ENCODE measurements around the gene MLEC. TPM values are rescaled to one million over a fixed set of nuclear protein-coding genes. Genes with fewer than 3 reads are reported as not detected.
A peak's percentile ranks its signal among the peaks of the same experiment; 100 is the strongest.
"Not testable (repeated sequence)": the region's sequence is repeated elsewhere in the genome, so short reads cannot be mapped to it uniquely, and the experiment has no call there.

The MLEC gene
- total and polyA plus RNA-seq, 11 donors = 39.2 to 150 (median 117) TPM

DNA sequence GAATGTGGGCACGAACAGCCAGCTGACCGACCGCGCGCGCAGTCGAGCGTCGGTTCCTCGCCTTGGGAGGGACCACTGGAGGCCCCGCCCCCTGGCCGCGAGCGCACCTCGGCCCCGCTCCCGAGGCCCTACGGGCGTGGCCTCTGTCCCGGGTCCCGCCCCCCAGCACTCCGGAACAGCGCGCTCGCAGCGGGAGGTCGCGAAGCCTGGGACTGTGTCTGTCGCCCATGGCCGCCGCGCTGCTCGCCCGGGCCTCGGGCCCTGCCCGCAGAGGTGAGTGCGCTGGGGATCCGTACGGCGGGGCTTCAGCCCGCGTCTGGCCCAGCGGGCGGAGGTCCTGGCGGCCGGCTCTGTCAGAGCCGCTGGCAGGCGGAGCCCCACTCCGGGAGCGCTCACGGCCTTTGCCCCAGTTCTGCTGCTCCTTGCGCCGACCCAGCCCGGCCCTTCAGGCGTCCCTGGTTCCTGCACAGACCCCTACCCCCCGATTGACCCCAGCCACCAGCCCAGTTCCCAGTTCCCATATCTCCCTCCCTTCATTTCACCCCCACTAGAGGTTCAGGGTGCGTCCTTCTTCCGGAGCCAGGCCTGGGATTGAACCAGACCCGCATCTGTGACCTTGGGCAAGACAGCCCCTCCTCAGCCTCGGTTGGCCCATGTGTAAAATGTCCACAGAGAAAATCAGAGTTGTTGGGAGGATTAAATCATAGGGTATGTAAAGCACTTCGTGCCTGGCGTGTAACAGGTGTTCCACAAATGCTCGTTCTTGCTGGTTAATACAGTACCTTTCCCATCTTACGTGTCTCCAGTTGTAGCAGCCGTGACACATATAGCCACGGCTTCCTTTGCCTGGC lies 38.9 kb downstream of the MLEC start, which contains the start of gene ACADS:
Gene ACADS, plus strand, starts transcription at position 168 of the 851 bp plus-strand sequence. Its CDS starts 60 bp downstream, at position 228.
- no peaks in the 10 kb centered on the region for H3K9me3 ChIP-seq
- H3K4me1 ChIP-seq = peaks cover 0 to 29% (median 15%) of the 10 kb centered on the region in 12 donors
- H3K36me3 ChIP-seq = peaks cover 0 to 74% (median 62%) of the 10 kb centered on the region in 9 donors
- H3K27ac ChIP-seq = peak within 1 kb of the TSS; percentile 68 to 90 (median 85)
- intact Hi-C loops (cut with DNase I) = loop anchor here in 5 of 10 donors (1.0 to 10.0 kb wide), 3 partner anchors 179 to 246 kb away; partner anchors contain the start of gene SPPL3 (in 3 of the 5)
- WGBS, 4 donors = 5 to 7% (median 6%) methylated on average over 46 to 66 of the region's 66 CpGs
- peak in 1 of 2 donors; percentile 77 for TF ChIP-seq POLR2A (IDR thresholded peaks at IDR 0.05)
- TF ChIP-seq, protein P1, sequence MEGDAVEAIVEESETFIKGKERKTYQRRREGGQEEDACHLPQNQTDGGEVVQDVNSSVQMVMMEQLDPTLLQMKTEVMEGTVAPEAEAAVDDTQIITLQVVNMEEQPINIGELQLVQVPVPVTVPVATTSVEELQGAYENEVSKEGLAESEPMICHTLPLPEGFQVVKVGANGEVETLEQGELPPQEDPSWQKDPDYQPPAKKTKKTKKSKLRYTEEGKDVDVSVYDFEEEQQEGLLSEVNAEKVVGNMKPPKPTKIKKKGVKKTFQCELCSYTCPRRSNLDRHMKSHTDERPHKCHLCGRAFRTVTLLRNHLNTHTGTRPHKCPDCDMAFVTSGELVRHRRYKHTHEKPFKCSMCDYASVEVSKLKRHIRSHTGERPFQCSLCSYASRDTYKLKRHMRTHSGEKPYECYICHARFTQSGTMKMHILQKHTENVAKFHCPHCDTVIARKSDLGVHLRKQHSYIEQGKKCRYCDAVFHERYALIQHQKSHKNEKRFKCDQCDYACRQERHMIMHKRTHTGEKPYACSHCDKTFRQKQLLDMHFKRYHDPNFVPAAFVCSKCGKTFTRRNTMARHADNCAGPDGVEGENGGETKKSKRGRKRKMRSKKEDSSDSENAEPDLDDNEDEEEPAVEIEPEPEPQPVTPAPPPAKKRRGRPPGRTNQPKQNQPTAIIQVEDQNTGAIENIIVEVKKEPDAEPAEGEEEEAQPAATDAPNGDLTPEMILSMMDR (IDR thresholded peaks at IDR 0.05) = peak in 4 of 12 donors; percentile 1 to 11 (median 4)
- H3K27me3 ChIP-seq = no peaks in the 10 kb centered on the region
- DNase-seq (peak; percentile 91 to 96 (median 93)), ATAC-seq (peak; percentile 94 to 99 (median 99))
- H3K4me3 ChIP-seq = peak within 1 kb of the TSS; percentile 59 to 93 (median 82)

DNA sequence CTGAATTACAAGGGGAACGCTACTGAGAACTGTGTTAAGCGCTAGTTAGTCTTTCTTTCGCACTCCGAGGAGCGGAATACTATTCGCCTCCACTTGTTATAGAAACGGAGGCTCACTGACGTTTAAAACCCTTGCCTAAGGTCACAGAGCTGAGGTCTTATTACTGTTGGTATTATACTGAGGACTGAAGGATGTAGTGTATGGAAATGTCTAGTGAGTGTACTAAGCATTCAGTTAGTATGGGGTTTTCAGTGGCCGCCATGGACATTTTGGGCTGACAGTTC lies 39.5 kb downstream of the MLEC start:
- intact Hi-C loops (cut with DNase I) = loop anchor here in 5 of 10 donors (1.0 to 10.0 kb wide), 3 partner anchors 178 to 246 kb away; partner anchors contain the start of gene SPPL3 (in 3 of the 5)
- TF ChIP-seq, protein P1 (IDR thresholded peaks at IDR 0.05) = no peak
- TF ChIP-seq POLR2A (IDR thresholded peaks at IDR 0.05) = no peak
- peak overlapping the region; percentile 59 to 93 (median 82) for H3K4me3 ChIP-seq

DNA sequence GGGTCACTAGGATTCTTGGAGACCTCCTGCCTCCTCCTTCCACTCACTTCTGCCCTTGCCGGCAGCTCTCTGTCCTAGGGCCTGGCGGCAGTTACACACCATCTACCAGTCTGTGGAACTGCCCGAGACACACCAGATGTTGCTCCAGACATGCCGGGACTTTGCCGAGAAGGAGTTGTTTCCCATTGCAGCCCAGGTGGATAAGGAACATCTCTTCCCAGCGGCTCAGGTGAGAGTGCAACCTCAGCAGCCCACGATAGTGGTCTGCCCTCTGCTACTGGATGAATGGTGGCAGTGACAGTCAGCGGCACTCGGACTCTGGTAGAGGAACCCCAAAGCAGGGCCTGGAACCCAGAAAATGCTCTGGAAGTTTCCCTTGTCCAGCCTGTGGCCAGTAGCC lies 40.0 kb downstream of the MLEC start:
- no peak for TF ChIP-seq POLR2A (IDR thresholded peaks at IDR 0.05)
- TF ChIP-seq, protein P1 (IDR thresholded peaks at IDR 0.05) = no peak
- Histone ChIP-seq H3K36me3 (peaks cover 0 to 69% (median 56%) of the 10 kb centered on the region in 9 donors), H3K27me3 (no peaks in the 10 kb centered on the region), H3K4me1 (peaks cover 0 to 20% (median 14%) of the 10 kb centered on the region in 12 donors), H3K27ac (peak overlapping the region in 2 of 12 donors; percentile 82 to 86), H3K4me3 (peak overlapping the region in 1 of 12 donors; percentile 73), H3K9me3 (no peaks in the 10 kb centered on the region)
- ATAC-seq (no peak), DNase-seq (no peak)
- intact Hi-C loops (cut with DNase I) = loop anchor here in 5 of 10 donors (1.0 to 10.0 kb wide), 3 partner anchors 178 to 245 kb away; partner anchors contain the start of gene SPPL3 (in 3 of the 5)
- 95 to 100% (median 97%) methylated on average over 1 to 9 of the region's 9 CpGs for WGBS, 4 donors

More for the DNA sequence above, 39.5 kb downstream of the MLEC start:
- ATAC-seq (no peak), DNase-seq (no peak)
- Histone ChIP-seq H3K36me3 (peaks cover 0 to 74% (median 61%) of the 10 kb centered on the region in 9 donors), H3K27ac (peak overlapping the region in 11 of 12 donors; percentile 69 to 90 (median 86)), H3K9me3 (no peaks in the 10 kb centered on the region), H3K4me1 (peaks cover 0 to 24% (median 14%) of the 10 kb centered on the region in 12 donors), H3K27me3 (no peaks in the 10 kb centered on the region)
- WGBS, 4 donors = 78 to 82% (median 80%) methylated on average over 9 of the region's 9 CpGs

DNA sequence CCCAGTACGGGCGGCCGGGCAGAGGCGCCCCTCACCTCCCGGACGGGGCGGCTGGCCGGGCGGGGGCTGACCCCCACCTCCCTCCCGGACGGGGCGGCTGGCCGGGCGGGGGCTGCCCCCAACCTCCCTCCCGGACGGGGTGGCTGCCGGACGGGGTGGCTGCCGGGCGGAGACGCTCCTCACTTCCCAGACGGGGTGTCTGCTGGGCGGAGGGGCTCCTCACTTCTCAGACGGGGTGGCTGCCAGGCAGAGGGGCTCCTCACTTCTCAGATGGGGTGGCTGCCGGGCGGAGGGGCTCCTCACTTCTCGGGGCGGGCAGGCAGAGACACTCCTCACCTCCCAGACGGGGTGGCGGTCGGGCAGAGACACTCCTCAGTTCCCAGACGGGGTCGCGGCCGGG lies 45.2 kb downstream of the MLEC start:
- 96 to 99% (median 97%) methylated on average over 22 to 35 of the region's 35 CpGs for WGBS, 4 donors
- H3K27me3 ChIP-seq; H3K4me3 ChIP-seq; DNase-seq; ATAC-seq; intact Hi-C loops (cut with DNase I); H3K27ac ChIP-seq; H3K9me3 ChIP-seq; H3K4me1 ChIP-seq: not testable (repeated sequence)
- H3K36me3 ChIP-seq = peaks cover 0 to 46% (median 39%) of the 10 kb centered on the region in 9 donors
